ENCODE results near the gene NMNAT2.

GRCh38 chr1:183234660-183235476, 183.3 kb downstream of the NMNAT2 start:
- TF ChIP-seq POLR2A (IDR thresholded peaks at IDR 0.05) (no peak), CTCF (IDR thresholded peaks at IDR 0.05) (peak; percentile 52 to 78 (median 54)), POLR2AphosphoS5 (IDR thresholded peaks at IDR 0.05) (peak in 2 of 3 donors; percentile 39 to 52)
